ENCODE data around the gene SYCN. TPM values are rescaled to one million over a fixed set of nuclear protein-coding genes. Genes with fewer than 3 reads are reported as not detected.

The SYCN gene
- total and polyA plus RNA-seq, 2 donors (not counting 3 experiments of a cell fraction or from before 2014, with no cell fraction given): not detected

DNA sequence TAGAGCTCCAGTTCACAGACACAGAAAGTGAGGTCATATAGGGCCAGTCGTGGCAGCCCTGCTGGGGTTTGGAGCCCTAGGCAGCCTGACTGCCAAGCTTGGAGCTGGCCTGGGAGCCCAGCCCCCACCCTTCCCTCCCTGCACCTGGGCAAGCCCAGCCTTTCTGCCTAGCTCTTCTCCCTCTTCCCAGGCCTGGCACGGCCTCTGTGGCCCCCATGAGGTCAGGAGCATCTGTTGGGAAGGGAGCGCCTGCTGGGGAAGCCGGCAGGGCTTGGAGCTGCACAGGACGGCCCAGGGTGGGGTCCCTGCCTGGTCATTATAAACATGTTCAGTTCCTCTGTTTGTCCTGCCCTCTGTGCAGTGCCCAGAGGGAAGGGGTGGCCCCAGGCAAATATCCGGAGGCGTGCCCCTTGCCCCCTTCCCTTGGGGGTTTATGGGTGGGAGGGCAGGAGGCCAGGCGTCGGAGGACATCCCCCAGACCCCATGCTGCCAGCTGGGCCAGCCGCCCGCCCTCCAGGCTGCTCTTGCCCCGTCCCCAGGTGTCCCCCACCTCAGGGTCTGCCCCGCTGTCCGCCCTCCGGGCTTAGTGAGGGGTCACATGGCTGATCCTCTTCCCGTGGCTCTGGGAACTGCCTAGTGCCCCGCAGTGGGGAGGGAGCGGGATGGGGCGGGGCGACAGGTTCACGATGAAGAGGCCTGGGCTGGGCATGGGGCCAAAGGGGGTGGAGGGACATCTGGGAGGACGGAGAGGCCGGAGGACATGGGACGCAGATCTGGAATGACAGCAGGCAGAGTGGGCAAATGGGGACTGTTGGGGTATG is 37.3 kb downstream of the SYCN start:
- H3K27ac ChIP-seq (ENCODE audit: insufficient read depth, low read depth, low read length): no peak overlapping the region
- BruUV-seq (replicated peaks): no TSS peak
- FAIRE-seq (no peak), DNase-seq (ENCODE audit: low read depth, low spot score) (no peak)
- peaks cover 5% of the 10 kb centered on the region for H3K79me2 ChIP-seq (ENCODE audit: control insufficient read depth, insufficient read depth, low read length)
- H4K20me1 ChIP-seq (replicated peaks; ENCODE audit: control insufficient read depth, extremely low read depth, insufficient read depth, low read length): no peaks in the 10 kb centered on the region
- no peaks in the 10 kb centered on the region for H3K27me3 ChIP-seq (ENCODE audit: control insufficient read depth in 2 of 2, insufficient read depth in 2 of 2, low read length in 2 of 2)
- POLR2A ChIA-PET: no interaction called here
- H3K4me1 ChIP-seq (ENCODE audit: control insufficient read depth, extremely low read depth, insufficient read depth, low read length): no peaks in the 10 kb centered on the region
- H3K36me3 ChIP-seq (ENCODE audit: control insufficient read depth in 2 of 2, extremely low read depth in 1 of 2, insufficient read depth in 2 of 2, low read length in 2 of 2): peaks cover 0 to 15% of the 10 kb centered on the region in 2 experiments
- CTCF ChIA-PET: interaction anchor here (1.6 kb wide), 1 partner anchor 18 kb away, joined by 4 read pairs; no protein-coding TSS in a partner anchor
- no peaks in the 10 kb centered on the region for H3K9me3 ChIP-seq (replicated peaks; ENCODE audit: control insufficient read depth, insufficient read depth, low read length)
- intact Hi-C loops (cut with micrococcal nuclease): no loop called here
- H3K4me3 ChIP-seq (replicated peaks in 1 of 3; ENCODE audit: insufficient read depth in 1 of 3, low read depth in 1 of 3, low read length in 3 of 3): no peak overlapping the region
- TF ChIP-seq, protein P1, sequence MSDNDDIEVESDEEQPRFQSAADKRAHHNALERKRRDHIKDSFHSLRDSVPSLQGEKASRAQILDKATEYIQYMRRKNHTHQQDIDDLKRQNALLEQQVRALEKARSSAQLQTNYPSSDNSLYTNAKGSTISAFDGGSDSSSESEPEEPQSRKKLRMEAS (IDR thresholded peaks at IDR 0.05; ENCODE audit: insufficient read depth, insufficient read length): no peak
- no peak for TF ChIP-seq GATA2 (IDR thresholded peaks at IDR 0.05; ENCODE audit: insufficient read depth, insufficient read length, low read depth, low read length)
- no peak for TF ChIP-seq POLR2AphosphoS5 (IDR thresholded peaks at IDR 0.05; ENCODE audit: insufficient read depth, low read depth, low read length)
- TF ChIP-seq FOS (IDR thresholded peaks at IDR 0.05; ENCODE audit: borderline replicate concordance, insufficient read depth, low read length): no peak
- no peak for TF ChIP-seq POLR2A (IDR thresholded peaks at IDR 0.05; ENCODE audit: low read depth, low read length)
- TF ChIP-seq JUN (IDR thresholded peaks at IDR 0.05; ENCODE audit: borderline replicate concordance, insufficient read depth, insufficient read length, low read depth): no peak
- TF ChIP-seq, protein P2, sequence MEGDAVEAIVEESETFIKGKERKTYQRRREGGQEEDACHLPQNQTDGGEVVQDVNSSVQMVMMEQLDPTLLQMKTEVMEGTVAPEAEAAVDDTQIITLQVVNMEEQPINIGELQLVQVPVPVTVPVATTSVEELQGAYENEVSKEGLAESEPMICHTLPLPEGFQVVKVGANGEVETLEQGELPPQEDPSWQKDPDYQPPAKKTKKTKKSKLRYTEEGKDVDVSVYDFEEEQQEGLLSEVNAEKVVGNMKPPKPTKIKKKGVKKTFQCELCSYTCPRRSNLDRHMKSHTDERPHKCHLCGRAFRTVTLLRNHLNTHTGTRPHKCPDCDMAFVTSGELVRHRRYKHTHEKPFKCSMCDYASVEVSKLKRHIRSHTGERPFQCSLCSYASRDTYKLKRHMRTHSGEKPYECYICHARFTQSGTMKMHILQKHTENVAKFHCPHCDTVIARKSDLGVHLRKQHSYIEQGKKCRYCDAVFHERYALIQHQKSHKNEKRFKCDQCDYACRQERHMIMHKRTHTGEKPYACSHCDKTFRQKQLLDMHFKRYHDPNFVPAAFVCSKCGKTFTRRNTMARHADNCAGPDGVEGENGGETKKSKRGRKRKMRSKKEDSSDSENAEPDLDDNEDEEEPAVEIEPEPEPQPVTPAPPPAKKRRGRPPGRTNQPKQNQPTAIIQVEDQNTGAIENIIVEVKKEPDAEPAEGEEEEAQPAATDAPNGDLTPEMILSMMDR (IDR thresholded peaks at IDR 0.05; ENCODE audit: extremely low read depth in 1 of 2, insufficient read depth in 1 of 2, low read depth in 1 of 2, low read length in 2 of 2): no peak
- TF ChIP-seq EZH2 (IDR thresholded peaks at IDR 0.05; ENCODE audit: borderline replicate concordance, low read depth, low read length, severe bottlenecking): no peak
- TF ChIP-seq MYC (IDR thresholded peaks at IDR 0.05; ENCODE audit: low read depth, low read length): no peak
- H3K4me2 ChIP-seq (ENCODE audit: insufficient read depth, low read length): no peak overlapping the region
- dilution Hi-C loops (cut with MboI; ENCODE audit: extremely low pct_ligation_motif_present, low sequenced_read_pairs): no loop called here
- no peak overlapping the region for H3K9ac ChIP-seq (replicated peaks; ENCODE audit: extremely low read depth, insufficient read depth, low read length)
- no peaks in the 10 kb centered on the region for H3K9me1 ChIP-seq (replicated peaks; ENCODE audit: control insufficient read depth, extremely low read depth, insufficient read depth, low read length)
- no peak overlapping the region for H2AFZ ChIP-seq (ENCODE audit: low read depth, low read length)
